WTC11 (cell line): ENCODE measurements around the gene KANK3. TPM values are rescaled to one million over a fixed set of nuclear protein-coding genes. Genes with fewer than 3 reads are reported as not detected.
"Not testable (repeated sequence)": the region's sequence is repeated elsewhere in the genome, so short reads cannot be mapped to it uniquely, and the experiment has no call there.

ENCODE experiments used
- ATAC-seq: fragments of 200-7000 bp; cut with Tn5 transposase; 2 replicates; pipeline ENCODE4 v1.10.0; 2021; ENCODE audit warnings: mild to moderate bottlenecking, moderate library complexity
- CTCF ChIA-PET: fragments of 300-600 bp; sonication (Branson Sonifier 250); formaldehyde crosslinking; loops from one replicate; lab custom pipeline; 2021; ENCODE audit warnings: antibody characterized with exemption; lab: Charles Lee
- POLR2A ChIA-PET: fragments of 350-600 bp; sonication (Branson Sonifier 250); formaldehyde crosslinking; loops from one replicate; lab custom pipeline; 2021; ENCODE audit warnings: antibody characterized with exemption; lab: Charles Lee
- DNase-seq: peaks from one replicate; pipeline ENCODE4 v3.0.0; 2021; ENCODE audit warnings: low spot score
- H3K27ac Mint-ChIP-seq: 2 replicates; pipeline ENCODE4 v1.8.0; 2021; ENCODE audit warnings: mixed read lengths
- H3K27me3 Mint-ChIP-seq: 2 replicates; pipeline ENCODE4 v1.8.0; 2021; ENCODE audit warnings: low read depth, mild to moderate bottlenecking, moderate library complexity, mixed read lengths
- H3K36me3 Mint-ChIP-seq: 2 replicates; pipeline ENCODE4 v1.8.0; 2021; ENCODE audit warnings: mixed read lengths
- H3K4me1 Mint-ChIP-seq: 2 replicates; pipeline ENCODE4 v1.8.0; 2022; ENCODE audit warnings: mixed read lengths
- H3K4me3 Mint-ChIP-seq: 2 replicates; pipeline ENCODE4 v1.8.0; 2021; ENCODE audit warnings: mild to moderate bottlenecking, moderate library complexity, mixed read lengths
- H3K9me3 Mint-ChIP-seq: 2 replicates; pipeline ENCODE4 v1.8.0; 2021; ENCODE audit warnings: mixed read lengths
- EMX1 ChIP-seq: fragments of 250-450 bp; sonication (Bioruptor Pico); IDR thresholded peaks from 2 replicates; pipeline ENCODE4 v1.8.0; 2021; ENCODE audit warnings: mild to moderate bottlenecking
- FOXP1 ChIP-seq: sonication (generic); formaldehyde crosslinking; IDR thresholded peaks from 2 replicates; pipeline ENCODE4 v1.8.0; 2022; ENCODE audit warnings: missing genetic modification reagents, mild to moderate bottlenecking, moderate library complexity, borderline replicate concordance
- GTF2I ChIP-seq: fragments of 250-450 bp; sonication (Bioruptor Pico); conservative IDR thresholded peaks from 2 replicates; pipeline ENCODE4 v1.4.0; 2021; ENCODE audit warnings: mild to moderate bottlenecking
- NR2C2 ChIP-seq: sonication (generic); formaldehyde crosslinking; IDR thresholded peaks from 2 replicates; pipeline ENCODE4 v1.8.0; 2022; ENCODE audit warnings: mild to moderate bottlenecking, missing genetic modification reagents
- TEAD4 ChIP-seq: sonication (generic); formaldehyde crosslinking; IDR thresholded peaks from 2 replicates; pipeline ENCODE4 v1.8.0; 2022; ENCODE audit warnings: mild to moderate bottlenecking, missing genetic modification reagents
- ZNF317 ChIP-seq: sonication (generic); formaldehyde crosslinking; IDR thresholded peaks from 2 replicates; pipeline ENCODE4 v1.8.1; 2023; ENCODE audit warnings: low read depth, mild to moderate bottlenecking, moderate library complexity, missing genetic modification reagents, borderline replicate concordance
- ZNF671 ChIP-seq: fragments of 250-450 bp; sonication (Bioruptor Pico); IDR thresholded peaks from 2 replicates; pipeline ENCODE4 v1.8.0; 2021; ENCODE audit warnings: mild to moderate bottlenecking
- microRNA-seq: library from miRNA; unstranded; fragments of <30 nt; microRNA quantifications from one replicate; pipeline ENCODE4 v1.2.0, GENCODE V29; 2022; ENCODE audit warnings: borderline number of aligned reads
- total RNA-seq: library from RNA; stranded (reverse); gene quantifications from 3 replicates; pipeline ENCODE4 v1.2.3, GENCODE V29; 2021
- TF ChIP-seq, protein P1 (sequence below): fragments of 250-450 bp; sonication (Bioruptor Pico); conservative IDR thresholded peaks from 2 replicates; pipeline ENCODE4 v1.9.0; 2021; ENCODE audit warnings: mild to moderate bottlenecking
- TF ChIP-seq, protein P2 (sequence below): sonication (generic); formaldehyde crosslinking; conservative IDR thresholded peaks from 2 replicates; pipeline ENCODE4 v1.8.1; 2023; ENCODE audit warnings: mild to moderate bottlenecking, low read depth, missing genetic modification reagents, moderate library complexity
- TF ChIP-seq, protein P3 (sequence below): sonication (generic); formaldehyde crosslinking; conservative IDR thresholded peaks from 2 replicates; pipeline ENCODE4 v1.8.1; 2022; ENCODE audit warnings: mild to moderate bottlenecking, missing genetic modification reagents

The KANK3 gene
- total RNA-seq, 1 experiment from 2014 or later: 8.0 TPM

DNA sequence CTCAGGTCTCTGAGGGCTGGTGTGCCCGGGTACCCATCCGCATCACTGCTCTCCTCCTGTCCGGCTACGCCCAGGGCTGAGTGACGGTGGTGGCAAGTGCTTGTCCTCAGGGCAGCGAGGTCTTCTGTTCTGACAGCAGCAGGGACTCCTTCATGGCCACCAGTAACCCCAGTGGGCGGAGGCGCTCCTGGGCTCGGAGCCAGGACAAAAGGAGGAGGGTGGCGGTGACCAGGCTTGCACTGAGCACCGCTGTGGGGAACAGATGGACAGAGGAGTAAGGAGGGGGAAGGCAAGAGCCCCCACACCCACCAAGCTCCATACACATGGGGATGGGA, 40.7 kb downstream of the KANK3 start:
- ATAC-seq: no peak
- Mint-ChIP-seq H3K36me3 (peaks cover 15% of the 10 kb centered on the region), H3K27me3 (no peaks in the 10 kb centered on the region), H3K4me1 (peaks cover 24% of the 10 kb centered on the region), H3K9me3 (no peaks in the 10 kb centered on the region), H3K4me3 (no peak overlapping the region), H3K27ac (no peak overlapping the region)
- ChIA-PET CTCF (interaction anchor here (0.6 to 1.3 kb wide), 2 partner anchors 278 to 313 kb away, joined by 3 read pairs; no protein-coding TSS in a partner anchor), POLR2A (no interaction called here)
- TF ChIP-seq EMX1 (CRISPR knock-in tag): no peak
- TF ChIP-seq, protein P1, sequence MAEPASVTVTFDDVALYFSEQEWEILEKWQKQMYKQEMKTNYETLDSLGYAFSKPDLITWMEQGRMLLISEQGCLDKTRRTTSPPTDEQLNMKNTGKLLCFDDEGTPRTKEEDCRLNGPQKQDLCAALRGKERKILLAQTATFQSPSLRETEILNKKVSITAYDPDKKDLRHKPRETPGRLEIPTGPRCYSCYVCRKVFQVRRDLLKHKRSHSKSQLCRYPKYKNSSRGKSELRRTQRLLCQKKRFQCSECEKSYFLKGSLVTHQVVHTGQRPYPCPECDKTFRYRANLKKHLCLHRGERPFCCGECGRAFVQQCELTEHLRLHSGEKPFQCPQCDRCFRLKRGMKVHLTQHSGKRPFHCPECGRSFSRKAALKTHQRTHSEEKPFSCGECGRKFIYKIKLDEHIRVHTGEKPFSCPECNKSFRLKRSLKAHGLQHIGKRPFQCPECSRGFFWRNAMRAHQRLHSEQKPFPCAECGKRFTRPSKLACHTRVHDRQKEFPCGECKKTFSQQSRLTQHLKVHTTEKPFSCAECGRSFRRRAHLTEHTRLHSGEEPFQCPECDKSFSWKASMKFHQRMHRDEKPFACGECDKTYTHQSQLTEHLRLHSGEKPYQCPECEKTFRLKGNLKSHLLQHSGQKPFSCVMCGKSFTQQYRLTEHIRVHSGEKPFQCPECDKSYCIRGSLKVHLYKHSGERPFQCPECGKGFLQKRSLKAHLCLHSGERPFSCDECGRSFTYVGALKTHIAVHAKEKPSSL (CRISPR knock-in tag): no peak
- no peak for TF ChIP-seq TEAD4 (CRISPR knock-in tag)
- TF ChIP-seq, protein P2, sequence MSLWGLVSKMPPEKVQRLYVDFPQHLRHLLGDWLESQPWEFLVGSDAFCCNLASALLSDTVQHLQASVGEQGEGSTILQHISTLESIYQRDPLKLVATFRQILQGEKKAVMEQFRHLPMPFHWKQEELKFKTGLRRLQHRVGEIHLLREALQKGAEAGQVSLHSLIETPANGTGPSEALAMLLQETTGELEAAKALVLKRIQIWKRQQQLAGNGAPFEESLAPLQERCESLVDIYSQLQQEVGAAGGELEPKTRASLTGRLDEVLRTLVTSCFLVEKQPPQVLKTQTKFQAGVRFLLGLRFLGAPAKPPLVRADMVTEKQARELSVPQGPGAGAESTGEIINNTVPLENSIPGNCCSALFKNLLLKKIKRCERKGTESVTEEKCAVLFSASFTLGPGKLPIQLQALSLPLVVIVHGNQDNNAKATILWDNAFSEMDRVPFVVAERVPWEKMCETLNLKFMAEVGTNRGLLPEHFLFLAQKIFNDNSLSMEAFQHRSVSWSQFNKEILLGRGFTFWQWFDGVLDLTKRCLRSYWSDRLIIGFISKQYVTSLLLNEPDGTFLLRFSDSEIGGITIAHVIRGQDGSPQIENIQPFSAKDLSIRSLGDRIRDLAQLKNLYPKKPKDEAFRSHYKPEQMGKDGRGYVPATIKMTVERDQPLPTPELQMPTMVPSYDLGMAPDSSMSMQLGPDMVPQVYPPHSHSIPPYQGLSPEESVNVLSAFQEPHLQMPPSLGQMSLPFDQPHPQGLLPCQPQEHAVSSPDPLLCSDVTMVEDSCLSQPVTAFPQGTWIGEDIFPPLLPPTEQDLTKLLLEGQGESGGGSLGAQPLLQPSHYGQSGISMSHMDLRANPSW (CRISPR knock-in tag): no peak
- no peak for TF ChIP-seq ZNF671 (CRISPR knock-in tag)
- TF ChIP-seq FOXP1 (CRISPR knock-in tag): no peak
- no peak for TF ChIP-seq GTF2I
- TF ChIP-seq ZNF317 (CRISPR knock-in tag): no peak
- TF ChIP-seq, protein P3, sequence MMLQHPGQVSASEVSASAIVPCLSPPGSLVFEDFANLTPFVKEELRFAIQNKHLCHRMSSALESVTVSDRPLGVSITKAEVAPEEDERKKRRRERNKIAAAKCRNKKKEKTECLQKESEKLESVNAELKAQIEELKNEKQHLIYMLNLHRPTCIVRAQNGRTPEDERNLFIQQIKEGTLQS: no peak
- no peak for TF ChIP-seq NR2C2 (CRISPR knock-in tag)
- peak; percentile 6 for DNase-seq

DNA sequence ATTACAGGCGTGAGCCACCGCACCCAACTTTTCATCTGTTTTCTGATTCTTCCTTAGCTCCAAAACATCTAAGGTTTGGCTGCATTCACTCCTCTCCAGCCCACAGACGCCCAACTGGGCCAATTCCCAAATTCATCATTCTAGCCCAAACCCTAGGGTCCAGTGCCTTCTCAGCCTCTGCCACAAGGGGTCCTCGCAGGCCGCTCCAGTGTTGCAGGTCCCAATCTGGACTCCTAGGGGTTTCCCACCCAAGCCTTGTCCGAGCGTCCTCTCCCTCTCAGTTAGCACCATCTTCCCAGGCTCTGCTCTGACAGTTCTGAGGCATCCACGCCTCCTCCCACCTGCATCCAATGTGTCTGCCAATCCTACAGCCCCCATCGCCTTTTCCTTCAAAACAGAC, 51.7 kb downstream of the KANK3 start:
- H3K9me3 Mint-ChIP-seq, CTCF ChIA-PET, DNase-seq, H3K36me3 Mint-ChIP-seq, H3K4me1 Mint-ChIP-seq, POLR2A ChIA-PET, H3K4me3 Mint-ChIP-seq, H3K27me3 Mint-ChIP-seq, H3K27ac Mint-ChIP-seq: not testable (repeated sequence)
- peak; percentile 90 for ATAC-seq

DNA sequence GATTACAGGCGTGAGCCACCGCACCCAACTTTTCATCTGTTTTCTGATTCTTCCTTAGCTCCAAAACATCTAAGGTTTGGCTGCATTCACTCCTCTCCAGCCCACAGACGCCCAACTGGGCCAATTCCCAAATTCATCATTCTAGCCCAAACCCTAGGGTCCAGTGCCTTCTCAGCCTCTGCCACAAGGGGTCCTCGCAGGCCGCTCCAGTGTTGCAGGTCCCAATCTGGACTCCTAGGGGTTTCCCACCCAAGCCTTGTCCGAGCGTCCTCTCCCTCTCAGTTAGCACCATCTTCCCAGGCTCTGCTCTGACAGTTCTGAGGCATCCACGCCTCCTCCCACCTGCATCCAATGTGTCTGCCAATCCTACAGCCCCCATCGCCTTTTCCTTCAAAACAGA, 66.6 kb downstream of the KANK3 start:
- H3K27ac Mint-ChIP-seq, DNase-seq, H3K4me1 Mint-ChIP-seq, H3K4me3 Mint-ChIP-seq, CTCF ChIA-PET, POLR2A ChIA-PET, H3K27me3 Mint-ChIP-seq, H3K9me3 Mint-ChIP-seq, H3K36me3 Mint-ChIP-seq: not testable (repeated sequence)
- peak; percentile 93 for ATAC-seq

Small RNA genes lying within 50 kb of the gene (microRNA-seq; reads per million reads assigned to microRNA genes)
- gene MIR4999: not detected

Other genes starting within 250 kb of the KANK3 start
- gene FBN3, start 193.7 kb downstream of the KANK3 start, total RNA-seq: 54.8 to 67.3 TPM (median 62.2 TPM) in 3 replicates
- 116 to 153 TPM (median 150 TPM) in 3 replicates for gene CERS4, start 133.9 kb downstream of the KANK3 start, total RNA-seq
- 107 to 121 TPM (median 114 TPM) in 3 replicates for gene CD320, start 34.9 kb downstream of the KANK3 start, total RNA-seq
- 76.4 to 101 TPM (median 91.9 TPM) in 3 replicates for gene NDUFA7, start 21.9 kb downstream of the KANK3 start, total RNA-seq
- 2,082 to 2,373 TPM (median 2,292 TPM) in 3 replicates for gene RPS28, start 21.8 kb downstream of the KANK3 start, total RNA-seq
- gene ANGPTL4, start 20.9 kb upstream of the KANK3 start, total RNA-seq: 1.0 to 2.7 TPM (median 2.2 TPM) in 3 replicates
- gene RAB11B, start 47.1 kb upstream of the KANK3 start, total RNA-seq: 108 to 127 TPM (median 120 TPM) in 3 replicates
- gene MARCHF2, start 70.0 kb upstream of the KANK3 start, total RNA-seq: 20.2 to 30.4 TPM (median 27.5 TPM) in 3 replicates
- 309 to 416 TPM (median 343 TPM) in 3 replicates for gene HNRNPM, start 101.7 kb upstream of the KANK3 start, total RNA-seq
- 0.46 to 1.1 TPM (median 0.66 TPM) in 3 replicates for gene PRAM1, start 159.4 kb upstream of the KANK3 start, total RNA-seq
- 38.2 to 47.4 TPM (median 46.1 TPM) in 3 replicates for gene ZNF414, start 170.9 kb upstream of the KANK3 start, total RNA-seq
- gene MYO1F, start 234.2 kb upstream of the KANK3 start, total RNA-seq: 2.8 to 3.3 TPM (median 3.2 TPM) in 3 replicates